Measurements from ENCODE around the gene EEF1B2. TPM values are rescaled to one million over a fixed set of nuclear protein-coding genes. Genes with fewer than 3 reads are reported as not detected.
"Not testable (repeated sequence)": the region's sequence is repeated elsewhere in the genome, so short reads cannot be mapped to it uniquely, and the experiment has no call there.

Gene EEF1B2
- total RNA-seq, 2 donors from 2014 or later: 174 to 397 TPM

- no peaks in the 10 kb centered on the region for H3K4me1 ChIP-seq
- peaks cover 0 to 5% of the 10 kb centered on the region in 2 donors for H3K36me3 ChIP-seq (replicated peaks in 1 of 2; ENCODE audit: insufficient read depth in 1 of 2, low read depth in 2 of 2)
- no peaks in the 10 kb centered on the region for H3K9me3 ChIP-seq
- ATAC-seq (no peak), DNase-seq (no peak)
- no peak overlapping the region for H3K4me3 ChIP-seq
- no peaks in the 10 kb centered on the region for H3K27me3 ChIP-seq
- 91 to 100% methylated on average over 10 to 16 of the region's 21 CpGs for WGBS, 2 donors
- intact Hi-C loops (cut with DNase I): no loop called here
- TF ChIP-seq POLR2A (IDR thresholded peaks at IDR 0.05) (no peak), CTCF (IDR thresholded peaks at IDR 0.05) (no peak)
- H3K27ac ChIP-seq: no peak overlapping the region
Observed at GRCh38 chr2:206116278-206116677, 43.4 kb upstream of the EEF1B2 start.

- H3K9me3 ChIP-seq; DNase-seq; H3K4me3 ChIP-seq; H3K27me3 ChIP-seq; H3K27ac ChIP-seq; intact Hi-C loops (cut with DNase I); ATAC-seq; H3K4me1 ChIP-seq: not testable (repeated sequence)
- peaks cover 0 to 13% of the 10 kb centered on the region in 2 donors for H3K36me3 ChIP-seq (replicated peaks in 1 of 2; ENCODE audit: insufficient read depth in 1 of 2, low read depth in 2 of 2)
- 95 to 100% methylated on average over 3 of the region's 3 CpGs for WGBS, 2 donors
Observed at GRCh38 chr2:206122569-206122968, 37.1 kb upstream of the EEF1B2 start.

- H3K4me1 ChIP-seq: no peaks in the 10 kb centered on the region
- intact Hi-C loops (cut with DNase I): no loop called here
- no peaks in the 10 kb centered on the region for H3K9me3 ChIP-seq
- TF ChIP-seq CTCF (IDR thresholded peaks at IDR 0.05) (no peak), POLR2A (IDR thresholded peaks at IDR 0.05) (no peak)
- peaks cover 8 to 22% of the 10 kb centered on the region in 2 donors for H3K36me3 ChIP-seq (replicated peaks in 1 of 2; ENCODE audit: insufficient read depth in 1 of 2, low read depth in 2 of 2)
- ATAC-seq: no peak
- no peaks in the 10 kb centered on the region for H3K27me3 ChIP-seq
- no peak overlapping the region for H3K27ac ChIP-seq
- DNase-seq: no peak
- H3K4me3 ChIP-seq: no peak overlapping the region
Observed at GRCh38 chr2:206125901-206126300, 33.8 kb upstream of the EEF1B2 start.

- DNase-seq: no peak
- Histone ChIP-seq H3K4me3 (no peak overlapping the region), H3K4me1 (no peaks in the 10 kb centered on the region), H3K9me3 (no peaks in the 10 kb centered on the region), H3K27me3 (no peaks in the 10 kb centered on the region), H3K36me3 (replicated peaks in 1 of 2; ENCODE audit: insufficient read depth in 1 of 2, low read depth in 2 of 2) (peaks cover 8 to 27% of the 10 kb centered on the region in 2 donors), H3K27ac (no peak overlapping the region)
- no peak for ATAC-seq
- TF ChIP-seq CTCF (IDR thresholded peaks at IDR 0.05): no peak
- TF ChIP-seq POLR2A (IDR thresholded peaks at IDR 0.05): no peak
- intact Hi-C loops (cut with DNase I): no loop called here
Observed at GRCh38 chr2:206127656-206128055, 32.0 kb upstream of the EEF1B2 start.

- Histone ChIP-seq H3K4me3 (no peak overlapping the region), H3K4me1 (no peaks in the 10 kb centered on the region), H3K9me3 (no peaks in the 10 kb centered on the region), H3K27me3 (no peaks in the 10 kb centered on the region), H3K27ac (no peak overlapping the region), H3K36me3 (replicated peaks in 1 of 2; ENCODE audit: insufficient read depth in 1 of 2, low read depth in 2 of 2) (peaks cover 9 to 56% of the 10 kb centered on the region in 2 donors)
- 95 to 96% methylated on average over 4 of the region's 4 CpGs for WGBS, 2 donors
- DNase-seq: no peak
- TF ChIP-seq POLR2A (IDR thresholded peaks at IDR 0.05) (no peak), CTCF (IDR thresholded peaks at IDR 0.05) (no peak)
- intact Hi-C loops (cut with DNase I): no loop called here
- no peak for ATAC-seq
Observed at GRCh38 chr2:206143451-206143850, 16.2 kb upstream of the EEF1B2 start.
